Measurements from ENCODE around the gene PCDHGB5.

PCDHGB5 gene

GRCh38 chr5:141441571-141442170, 43.9 kb downstream of the PCDHGB5 start:
- DNase-seq (ENCODE audit: low spot score) = no peak
